ENCODE data around the gene KRTAP12-3.

DNA sequence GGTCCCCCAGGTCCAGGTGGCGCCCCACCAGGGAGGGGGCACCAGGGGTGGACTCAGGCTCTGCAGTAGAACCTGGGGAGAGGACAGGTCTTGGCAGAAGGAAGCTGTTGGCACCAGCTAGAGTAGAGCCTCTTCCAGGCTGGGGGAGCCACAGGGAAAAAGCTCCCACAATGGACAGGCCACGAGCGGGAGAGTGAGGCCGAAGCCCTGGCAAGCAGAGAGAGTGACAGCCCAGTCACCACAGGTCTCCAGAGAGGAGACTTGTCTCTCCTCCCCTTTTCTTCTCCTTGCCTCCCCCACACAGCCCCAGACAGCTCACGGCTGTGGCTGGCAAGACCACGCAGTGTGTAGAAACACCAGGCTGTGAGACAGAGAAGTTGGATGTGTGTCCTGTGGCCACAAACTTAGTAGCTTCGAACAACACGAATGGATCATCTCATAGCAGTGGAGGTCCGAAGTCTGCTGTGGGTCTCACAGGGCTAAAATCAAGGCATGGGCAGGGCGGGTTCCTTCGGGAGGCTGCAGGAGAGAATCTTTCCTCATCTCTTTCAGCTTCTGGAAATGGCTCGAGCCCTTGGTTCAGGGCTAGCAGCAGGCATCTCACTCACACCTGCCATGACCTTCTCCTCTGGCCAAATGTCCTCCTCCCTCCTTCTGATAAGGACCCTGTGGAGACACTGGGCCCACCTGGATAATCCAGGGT is 6.6 kb upstream of the KRTAP12-3 start:
- TF ChIP-seq CTCF (IDR thresholded peaks at IDR 0.05) (no peak), POLR2A (IDR thresholded peaks at IDR 0.05) (no peak)

All from heart left ventricle (tissue), 13 donors.